ENCODE results near the gene PREB.
"Not testable (repeated sequence)": the region's sequence is repeated elsewhere in the genome, so short reads cannot be mapped to it uniquely, and the experiment has no call there.

Gene PREB

GRCh38 chr2:27123302-27124150 is 10.9 kb downstream of the PREB start, which contains the start of gene ABHD1:
Gene ABHD1 (plus strand): TSS chr2:27123815. CDS start chr2:27123949, 134 bp downstream.
- no peaks in the 10 kb centered on the region for H3K9me3 ChIP-seq (ENCODE audit: severe bottlenecking)
- no peak for DNase-seq (ENCODE audit: low spot score)
- H3K27ac ChIP-seq (ENCODE audit: poor library complexity, severe bottlenecking): no peak within 1 kb of the TSS
- H3K36me3 ChIP-seq (ENCODE audit: low read depth): no peaks in the 10 kb centered on the region
- TF ChIP-seq, protein P1, sequence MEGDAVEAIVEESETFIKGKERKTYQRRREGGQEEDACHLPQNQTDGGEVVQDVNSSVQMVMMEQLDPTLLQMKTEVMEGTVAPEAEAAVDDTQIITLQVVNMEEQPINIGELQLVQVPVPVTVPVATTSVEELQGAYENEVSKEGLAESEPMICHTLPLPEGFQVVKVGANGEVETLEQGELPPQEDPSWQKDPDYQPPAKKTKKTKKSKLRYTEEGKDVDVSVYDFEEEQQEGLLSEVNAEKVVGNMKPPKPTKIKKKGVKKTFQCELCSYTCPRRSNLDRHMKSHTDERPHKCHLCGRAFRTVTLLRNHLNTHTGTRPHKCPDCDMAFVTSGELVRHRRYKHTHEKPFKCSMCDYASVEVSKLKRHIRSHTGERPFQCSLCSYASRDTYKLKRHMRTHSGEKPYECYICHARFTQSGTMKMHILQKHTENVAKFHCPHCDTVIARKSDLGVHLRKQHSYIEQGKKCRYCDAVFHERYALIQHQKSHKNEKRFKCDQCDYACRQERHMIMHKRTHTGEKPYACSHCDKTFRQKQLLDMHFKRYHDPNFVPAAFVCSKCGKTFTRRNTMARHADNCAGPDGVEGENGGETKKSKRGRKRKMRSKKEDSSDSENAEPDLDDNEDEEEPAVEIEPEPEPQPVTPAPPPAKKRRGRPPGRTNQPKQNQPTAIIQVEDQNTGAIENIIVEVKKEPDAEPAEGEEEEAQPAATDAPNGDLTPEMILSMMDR (IDR thresholded peaks at IDR 0.05; ENCODE audit: poor library complexity, severe bottlenecking): no peak
- H3K4me1 ChIP-seq (ENCODE audit: insufficient read depth, poor library complexity, severe bottlenecking): no peaks in the 10 kb centered on the region
- H3K4me3 ChIP-seq (ENCODE audit: severe bottlenecking): peak within 1 kb of the TSS; percentile 36
- H3K27me3 ChIP-seq (ENCODE audit: insufficient read depth, poor library complexity, severe bottlenecking): no peaks in the 10 kb centered on the region
- ATAC-seq (ENCODE audit: low read depth): peak; percentile 62

- Histone ChIP-seq H3K4me1 (ENCODE audit: insufficient read depth, poor library complexity, severe bottlenecking) (no peaks in the 10 kb centered on the region), H3K27me3 (ENCODE audit: insufficient read depth, poor library complexity, severe bottlenecking) (no peaks in the 10 kb centered on the region), H3K36me3 (ENCODE audit: low read depth) (no peaks in the 10 kb centered on the region), H3K9me3 (ENCODE audit: severe bottlenecking) (no peaks in the 10 kb centered on the region), H3K4me3 (ENCODE audit: severe bottlenecking) (no peak overlapping the region), H3K27ac (ENCODE audit: poor library complexity, severe bottlenecking) (no peak overlapping the region)
- no peak for DNase-seq (ENCODE audit: low spot score)
- ATAC-seq (ENCODE audit: low read depth): no peak
- TF ChIP-seq, protein P1 (IDR thresholded peaks at IDR 0.05; ENCODE audit: poor library complexity, severe bottlenecking): no peak
These were observed 11.6 kb downstream of the PREB start for GRCh38 chr2:27122791-27123190.

- ATAC-seq (ENCODE audit: low read depth): no peak
- no peak for DNase-seq (ENCODE audit: low spot score)
- TF ChIP-seq, protein P1 (IDR thresholded peaks at IDR 0.05; ENCODE audit: poor library complexity, severe bottlenecking): no peak
- Histone ChIP-seq H3K27ac (ENCODE audit: poor library complexity, severe bottlenecking) (no peak overlapping the region), H3K27me3 (ENCODE audit: insufficient read depth, poor library complexity, severe bottlenecking) (no peaks in the 10 kb centered on the region), H3K4me3 (ENCODE audit: severe bottlenecking) (no peak overlapping the region), H3K4me1 (ENCODE audit: insufficient read depth, poor library complexity, severe bottlenecking) (no peaks in the 10 kb centered on the region), H3K9me3 (ENCODE audit: severe bottlenecking) (no peaks in the 10 kb centered on the region), H3K36me3 (ENCODE audit: low read depth) (no peaks in the 10 kb centered on the region)
These were observed 12.5 kb downstream of the PREB start for GRCh38 chr2:27121906-27122305.

GRCh38 chr2:27119330-27119670 is 15.1 kb downstream of the PREB start:
- not testable (repeated sequence) for DNase-seq (ENCODE audit: low spot score); H3K27me3 ChIP-seq (ENCODE audit: insufficient read depth, poor library complexity, severe bottlenecking); H3K27ac ChIP-seq (ENCODE audit: poor library complexity, severe bottlenecking); H3K4me1 ChIP-seq (ENCODE audit: insufficient read depth, poor library complexity, severe bottlenecking); ATAC-seq (ENCODE audit: low read depth); H3K36me3 ChIP-seq (ENCODE audit: low read depth); H3K9me3 ChIP-seq (ENCODE audit: severe bottlenecking)
- H3K4me3 ChIP-seq (ENCODE audit: severe bottlenecking): peak overlapping the region; percentile 45

- Histone ChIP-seq H3K4me3 (ENCODE audit: severe bottlenecking) (peak within 1 kb of the TSS; percentile 45), H3K9me3 (ENCODE audit: severe bottlenecking) (no peaks in the 10 kb centered on the region), H3K4me1 (ENCODE audit: insufficient read depth, poor library complexity, severe bottlenecking) (no peaks in the 10 kb centered on the region), H3K27me3 (ENCODE audit: insufficient read depth, poor library complexity, severe bottlenecking) (no peaks in the 10 kb centered on the region), H3K27ac (ENCODE audit: poor library complexity, severe bottlenecking) (no peak within 1 kb of the TSS), H3K36me3 (ENCODE audit: low read depth) (no peaks in the 10 kb centered on the region)
- DNase-seq (ENCODE audit: low spot score) (no peak), ATAC-seq (ENCODE audit: low read depth) (peak; percentile 18; the same call in 2 of the 3 replicates)
- TF ChIP-seq, protein P1 (IDR thresholded peaks at IDR 0.05; ENCODE audit: poor library complexity, severe bottlenecking): no peak
These were observed 15.7 kb downstream of the PREB start, which contains the start of gene CGREF1 for GRCh38 chr2:27118525-27119329. Gene CGREF1 (minus strand): TSS chr2:27119128. CDS start chr2:27104366, 14,762 bp downstream.

All from RWPE2 (cell line).